ENCODE data around the gene NRXN3.

The NRXN3 gene

DNA sequence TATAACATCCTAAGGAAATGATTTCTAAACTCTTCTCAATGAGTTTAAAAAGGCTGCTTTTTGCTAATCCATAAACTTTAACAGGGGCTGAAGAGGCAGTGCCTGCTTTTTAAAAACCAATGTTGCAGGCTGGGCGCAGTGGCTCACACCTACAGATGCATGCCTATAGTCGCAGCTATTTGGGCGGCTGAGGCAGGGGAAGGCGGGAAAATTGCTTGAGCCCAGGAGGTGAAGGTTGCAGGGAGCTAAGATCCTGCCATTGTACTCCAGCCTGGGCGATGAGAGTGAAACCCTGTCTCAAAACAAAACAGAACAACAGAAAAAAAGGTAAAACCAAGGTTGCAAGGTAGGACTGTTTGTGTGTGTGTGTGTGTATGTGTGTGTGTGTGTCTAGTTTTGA, 1509.9 kb downstream of the NRXN3 start:
- DNase-seq = no peak

- no peak for DNase-seq
These were observed 1516.0 kb downstream of the NRXN3 start for GRCh38 chr14:79686196-79686595.

DNA sequence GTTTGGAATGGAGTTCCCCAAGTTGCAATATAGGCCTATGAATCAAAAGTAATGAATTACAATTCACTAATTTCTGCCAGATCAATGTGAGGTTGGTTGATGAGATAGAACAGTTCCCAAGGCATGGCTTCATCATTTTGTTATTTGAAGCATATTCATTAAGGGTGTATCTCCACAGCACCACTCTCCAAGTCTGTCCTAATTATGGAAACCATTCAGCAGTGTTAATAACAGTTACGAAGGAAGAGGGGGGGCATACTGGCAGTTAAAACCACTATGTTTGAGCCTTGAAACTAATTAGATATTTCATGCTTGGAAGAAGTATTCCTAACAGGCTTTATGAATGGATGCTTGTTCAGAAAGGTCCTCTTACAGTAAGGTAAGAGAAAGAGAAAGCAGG, 1520.8 kb downstream of the NRXN3 start:
- no peak for DNase-seq

GRCh38 chr14:79693935-79694334, 1523.8 kb downstream of the NRXN3 start:
- no peak for DNase-seq

DNA sequence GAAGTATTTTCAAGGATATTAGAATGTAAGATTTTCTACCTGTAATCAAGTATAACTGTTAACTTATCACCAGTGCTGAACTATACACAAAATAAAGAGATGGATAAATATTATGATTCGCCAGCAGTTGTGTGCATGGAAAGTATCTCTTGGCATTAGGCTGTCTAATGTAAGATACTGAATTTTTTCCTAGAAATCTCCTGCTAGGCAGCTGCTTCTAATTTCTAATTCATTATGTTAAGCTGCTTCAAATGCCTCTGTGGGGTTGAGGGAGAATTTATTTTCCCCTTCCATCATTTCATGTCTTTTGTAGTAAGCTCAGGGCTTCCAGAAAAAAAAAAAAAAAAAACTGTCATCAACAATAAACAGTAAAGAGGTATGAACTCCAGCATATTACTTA, 1525.1 kb downstream of the NRXN3 start:
- DNase-seq = no peak

DNA sequence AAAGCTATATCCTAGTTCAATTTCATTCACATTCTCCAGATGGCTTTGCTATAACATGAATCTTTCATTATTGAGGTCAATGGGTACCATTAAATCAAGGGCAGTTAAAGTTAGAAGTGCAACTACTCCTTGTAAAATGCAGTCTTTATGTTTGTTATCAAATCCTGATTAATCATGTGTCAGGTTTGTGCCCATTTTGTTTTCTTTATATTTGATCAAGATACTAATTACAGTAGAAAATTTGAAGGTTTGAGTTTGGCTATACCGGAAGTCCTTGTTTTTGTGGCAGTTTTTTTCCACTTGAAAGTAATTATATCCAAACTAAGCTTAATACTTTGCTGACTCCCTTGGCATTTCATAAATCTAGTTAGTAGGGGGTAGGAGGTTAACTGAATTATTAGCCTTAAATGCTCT, 1528.1 kb downstream of the NRXN3 start:
- DNase-seq = no peak

GRCh38 chr14:79699206-79699605, 1529.0 kb downstream of the NRXN3 start:
- no peak for DNase-seq

DNA sequence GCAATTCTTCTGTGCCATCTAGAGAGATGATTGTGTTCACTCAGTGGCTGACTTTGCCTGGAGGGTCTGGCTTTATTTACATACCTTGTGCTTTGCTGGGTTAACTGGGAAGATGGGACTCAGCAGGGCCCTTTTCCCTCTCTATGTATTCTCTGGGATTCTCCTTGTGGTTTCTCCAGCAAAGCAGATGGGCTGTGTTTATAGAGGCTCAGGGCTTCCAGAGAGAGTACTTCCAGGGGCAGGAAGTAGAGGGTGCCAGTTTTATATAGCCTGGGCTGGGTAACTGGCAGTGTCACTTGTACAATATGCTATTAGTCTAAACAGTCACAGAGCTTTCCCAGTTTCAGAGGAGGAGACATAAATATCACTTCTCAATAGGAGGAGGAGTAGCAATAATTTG, 1531.2 kb downstream of the NRXN3 start:
- DNase-seq = no peak

- DNase-seq = no peak
These were observed 1532.0 kb downstream of the NRXN3 start for GRCh38 chr14:79702197-79702596.

- no peak for DNase-seq
These were observed 1533.0 kb downstream of the NRXN3 start for GRCh38 chr14:79703209-79703608.

GRCh38 chr14:79704041-79704807, 1534.1 kb downstream of the NRXN3 start:
- no peak for DNase-seq

DNA sequence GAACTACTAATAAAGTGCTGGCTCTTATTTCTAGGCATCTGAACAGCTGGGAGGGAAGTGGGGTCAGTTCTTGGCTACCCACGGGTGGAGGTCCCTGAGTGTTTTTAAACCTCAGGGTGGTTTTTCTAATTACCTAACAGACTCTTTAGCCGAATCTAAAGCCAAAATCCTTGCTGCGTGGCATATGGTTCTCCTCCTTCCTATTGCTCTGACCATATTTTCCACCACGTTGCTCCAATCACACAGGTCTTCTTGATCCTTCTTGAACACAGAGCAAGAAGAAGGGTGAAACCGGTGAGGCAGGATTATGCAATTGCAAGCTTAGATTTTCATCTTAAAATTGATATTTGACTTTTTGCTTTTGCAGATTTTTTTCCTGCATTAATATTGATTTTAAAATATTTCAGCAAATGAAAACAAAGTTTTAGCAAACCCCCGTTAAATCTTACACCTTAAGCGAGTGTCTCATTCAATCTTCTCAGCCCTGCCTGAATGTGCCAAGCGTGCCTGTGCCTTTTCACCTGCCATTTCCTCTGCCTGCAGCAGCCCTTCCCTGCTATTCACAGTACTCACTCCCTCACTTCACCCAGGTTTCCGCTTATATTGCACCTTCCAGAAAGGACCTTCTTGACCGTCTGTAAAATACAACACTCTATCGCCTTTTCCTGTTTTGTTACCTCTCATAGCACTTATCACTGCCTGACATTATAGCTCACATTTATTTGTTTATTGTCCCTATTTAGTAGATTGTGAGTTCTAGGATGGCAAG, 1535.1 kb downstream of the NRXN3 start:
- no peak for DNase-seq

DNA sequence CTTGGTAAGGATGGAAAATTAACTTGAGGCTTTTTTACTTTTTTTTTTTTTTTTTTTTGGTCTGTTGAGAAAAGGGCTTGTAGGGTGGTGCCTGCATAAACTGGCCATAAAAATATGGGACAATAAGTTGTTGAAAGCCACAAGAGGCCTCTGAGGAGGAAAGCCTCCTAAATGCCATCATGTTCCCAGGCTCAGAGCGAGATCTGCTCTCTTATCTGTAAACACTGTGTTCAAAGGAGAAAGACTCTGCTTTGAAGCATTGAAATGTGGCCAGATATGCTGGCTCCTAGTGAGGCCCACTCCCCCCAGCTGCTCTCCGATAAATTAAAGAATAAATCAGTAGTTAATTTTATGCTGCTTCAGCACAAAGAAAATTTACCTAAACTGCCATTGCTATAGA, 1536.2 kb downstream of the NRXN3 start:
- DNase-seq = peak; percentile 25

DNA sequence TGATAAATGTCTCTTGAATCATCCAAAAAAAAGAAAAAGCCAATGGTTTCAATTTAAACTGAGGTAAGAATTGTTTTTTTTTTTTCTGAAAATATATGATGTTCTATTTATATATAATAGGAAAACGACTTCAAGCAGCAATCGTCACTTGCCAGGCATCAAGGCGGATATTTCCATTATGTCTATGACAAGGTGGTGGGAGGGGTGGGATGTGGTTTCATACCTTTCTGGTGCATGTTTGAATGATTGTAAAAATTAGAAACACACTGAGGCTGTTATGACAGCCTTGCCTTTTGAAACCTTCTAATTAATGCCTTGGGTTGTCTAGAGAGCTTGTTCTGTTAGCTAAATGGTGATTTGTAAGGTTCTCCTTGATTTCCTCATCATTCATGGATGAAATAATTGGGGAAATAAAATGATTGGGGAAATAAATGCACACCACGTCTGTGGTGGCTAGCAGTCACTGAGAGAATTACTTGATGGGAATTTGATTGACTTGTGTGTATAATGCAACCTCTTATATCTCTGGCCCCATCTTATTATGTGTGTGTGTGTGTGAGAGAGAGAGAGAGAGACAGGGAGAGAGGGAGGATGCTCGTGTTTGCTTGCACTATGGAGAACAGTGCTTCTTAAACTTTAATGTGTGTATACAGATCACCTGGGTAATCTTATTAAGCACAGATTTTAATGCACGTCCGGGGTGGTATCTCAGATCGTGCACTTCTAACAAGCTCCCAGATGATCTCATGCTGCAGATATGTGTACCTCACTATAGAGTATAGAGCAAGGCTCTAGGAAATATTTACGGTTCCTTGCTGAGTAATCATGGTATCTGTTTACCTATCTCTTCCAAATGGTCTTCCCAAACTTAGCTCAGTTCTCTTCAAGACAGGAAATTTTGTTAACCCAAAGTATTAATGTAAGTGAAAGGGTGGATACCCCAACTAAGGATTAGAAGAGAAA, 1538.5 kb downstream of the NRXN3 start:
- DNase-seq = no peak

DNA sequence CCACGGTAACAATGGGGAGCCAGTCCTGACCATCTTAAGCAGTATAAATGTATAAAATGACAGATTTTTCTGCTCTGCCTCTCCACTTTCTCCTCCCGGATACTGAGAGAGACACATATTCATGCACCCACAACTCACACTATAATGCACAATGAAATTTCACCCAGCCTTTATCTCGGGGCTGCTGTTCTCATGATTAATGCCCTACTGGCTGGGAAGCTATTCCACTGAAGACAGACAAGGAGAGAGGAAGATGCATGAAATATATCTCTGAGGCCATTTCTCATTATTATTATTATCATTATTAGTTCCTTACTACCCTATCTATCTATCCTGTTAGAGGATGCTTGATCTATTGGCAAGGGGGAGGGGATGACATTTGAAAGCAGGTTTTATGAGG, 1539.4 kb downstream of the NRXN3 start:
- DNase-seq = no peak

DNA sequence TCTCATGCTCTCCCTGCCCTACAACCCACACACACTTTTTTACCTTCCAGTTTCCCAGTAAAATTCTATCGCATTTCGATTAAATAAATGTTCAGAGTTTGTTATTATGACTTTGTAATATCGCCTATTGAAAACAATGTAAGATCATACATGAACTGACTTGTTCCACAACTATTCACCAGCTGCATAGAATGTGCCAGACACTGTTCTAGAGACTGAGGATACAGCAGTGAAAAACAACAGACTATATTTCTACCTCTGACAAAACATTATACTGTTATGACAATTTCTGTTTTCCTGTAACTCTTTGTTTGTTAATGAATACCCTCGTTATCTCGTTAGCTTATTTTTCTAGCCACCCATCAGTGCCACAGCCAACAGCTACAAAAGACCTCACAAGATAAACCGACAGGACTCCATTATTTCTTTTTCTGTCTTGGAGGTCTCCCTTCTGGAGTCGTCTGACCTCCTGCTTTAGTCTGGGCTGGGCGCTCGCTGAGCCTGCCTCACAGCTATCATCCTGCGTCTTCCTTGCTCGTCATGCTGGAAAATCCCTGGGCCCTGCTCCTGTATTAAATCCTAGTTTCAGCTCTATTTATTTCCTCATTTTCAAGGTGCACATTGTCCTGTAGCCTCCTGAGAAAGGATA, 1542.3 kb downstream of the NRXN3 start:
- no peak for DNase-seq

DNA sequence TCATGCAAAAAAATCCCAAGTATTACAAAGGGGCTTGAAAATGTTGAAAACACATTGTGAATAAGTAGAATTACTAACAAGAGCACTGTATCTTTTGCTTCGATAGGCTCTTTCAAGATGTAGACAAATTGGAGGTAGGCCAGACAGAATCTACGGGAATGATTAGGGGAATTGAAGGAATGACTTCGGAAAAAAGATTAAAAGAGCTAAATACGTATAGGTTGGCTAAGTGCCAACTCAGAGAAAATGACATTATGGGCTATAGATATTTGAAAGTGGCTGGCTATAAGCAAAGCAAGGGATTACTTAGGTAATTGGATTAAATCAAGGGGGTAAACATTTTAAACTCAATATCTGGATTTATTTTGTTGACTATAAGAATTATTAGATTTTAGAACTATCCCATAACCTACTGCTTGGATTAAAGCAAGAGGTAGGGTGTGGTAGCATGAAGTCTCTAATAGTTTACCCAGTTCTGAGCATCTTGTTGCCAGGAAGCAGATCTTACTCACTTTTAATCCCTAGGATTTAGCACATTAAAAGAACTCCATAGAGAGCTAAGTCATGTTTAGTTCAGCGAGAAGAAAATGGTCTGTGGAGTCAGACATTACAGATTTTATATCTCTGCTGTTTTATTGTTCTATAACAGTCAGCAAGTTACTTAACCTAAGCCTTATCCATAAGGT, 1551.4 kb downstream of the NRXN3 start:
- DNase-seq = no peak

DNA sequence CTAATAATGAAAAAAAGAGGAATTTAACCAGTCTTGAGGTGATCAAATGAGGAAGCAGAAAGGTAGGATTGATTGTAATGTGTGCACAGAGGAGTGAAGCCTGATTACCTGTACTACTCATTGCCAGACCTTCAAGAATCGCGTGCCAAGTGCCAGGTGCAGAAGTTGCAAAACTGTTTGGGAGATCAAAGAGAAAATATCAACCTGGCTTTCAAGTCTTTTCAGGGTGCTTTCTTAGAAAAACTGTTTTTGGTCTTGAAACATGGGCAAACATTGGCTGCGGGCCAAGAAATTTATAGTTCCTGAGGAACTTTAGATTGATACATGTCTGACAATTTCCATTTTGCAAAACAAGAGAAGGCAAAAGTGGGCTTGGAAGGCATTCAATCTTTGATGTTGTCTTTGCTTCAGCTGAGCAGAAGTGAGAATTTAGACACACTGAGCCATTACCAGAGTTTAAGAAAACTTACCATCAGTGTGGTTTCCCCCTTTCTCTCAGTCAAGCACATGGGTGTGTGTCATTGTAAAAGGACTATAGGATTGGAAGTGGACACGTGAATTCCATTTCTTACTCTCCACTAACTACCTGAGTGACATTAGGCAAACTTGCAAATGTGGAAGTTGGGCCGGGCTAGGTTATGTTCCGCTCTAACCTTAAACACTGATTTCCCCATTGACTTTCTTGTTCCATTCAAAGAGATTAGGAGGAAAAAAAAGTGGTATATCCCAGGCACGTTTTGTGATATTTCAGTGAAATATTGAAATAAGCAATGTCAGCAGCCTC, 1555.0 kb downstream of the NRXN3 start:
- DNase-seq = peak; percentile 69

DNA sequence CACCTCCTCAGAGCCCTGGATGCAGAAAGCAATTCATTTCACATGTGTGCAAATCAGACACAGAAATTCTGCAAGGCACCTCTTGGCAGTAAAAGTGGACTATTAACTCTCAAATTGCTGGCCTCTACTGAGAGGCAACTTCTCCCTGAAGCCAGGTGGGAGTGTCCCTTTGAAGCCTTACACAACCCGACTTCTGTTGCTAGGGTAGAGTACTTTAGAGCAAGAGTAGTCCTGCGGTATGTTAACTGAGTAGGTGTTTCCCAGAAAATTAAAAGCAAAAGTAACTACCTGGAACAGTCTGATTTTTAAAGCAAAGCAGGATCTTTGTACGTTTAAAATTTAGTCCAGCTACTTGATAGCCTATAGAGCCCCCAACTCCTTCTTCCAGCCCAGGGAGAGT, 1557.7 kb downstream of the NRXN3 start:
- DNase-seq = no peak

GRCh38 chr14:79728331-79728730, 1558.2 kb downstream of the NRXN3 start:
- DNase-seq = no peak

GRCh38 chr14:79729731-79730130, 1559.6 kb downstream of the NRXN3 start:
- no peak for DNase-seq
